SH-SY5Y (cell line): ENCODE results near the gene SEMA3D.

Experiments used
- GATA2 ChIP-seq: IDR thresholded peaks from 2 replicates; pipeline ENCODE4 v1.6.1; 2011; ENCODE audit warnings: mild to moderate bottlenecking, low read depth, low read length
- GATA3 ChIP-seq: IDR thresholded peaks from 2 replicates; pipeline ENCODE4 v1.6.1; 2011; ENCODE audit warnings: low read depth, mild to moderate bottlenecking, low read length, moderate library complexity

GRCh38 chr7:84946549-84946948, 240.3 kb downstream of the SEMA3D start:
- TF ChIP-seq GATA2 (no peak), GATA3 (no peak)
